NCI-H146 (cell line): ENCODE data around the gene BPIFB6.
"Not testable (repeated sequence)": the region's sequence is repeated elsewhere in the genome, so short reads cannot be mapped to it uniquely, and the experiment has no call there.

Source experiments
- DNase-seq: peaks from one replicate; lab custom pipeline; 2025; lab: John Stamatoyannopoulos, UW

BPIFB6 gene

DNA sequence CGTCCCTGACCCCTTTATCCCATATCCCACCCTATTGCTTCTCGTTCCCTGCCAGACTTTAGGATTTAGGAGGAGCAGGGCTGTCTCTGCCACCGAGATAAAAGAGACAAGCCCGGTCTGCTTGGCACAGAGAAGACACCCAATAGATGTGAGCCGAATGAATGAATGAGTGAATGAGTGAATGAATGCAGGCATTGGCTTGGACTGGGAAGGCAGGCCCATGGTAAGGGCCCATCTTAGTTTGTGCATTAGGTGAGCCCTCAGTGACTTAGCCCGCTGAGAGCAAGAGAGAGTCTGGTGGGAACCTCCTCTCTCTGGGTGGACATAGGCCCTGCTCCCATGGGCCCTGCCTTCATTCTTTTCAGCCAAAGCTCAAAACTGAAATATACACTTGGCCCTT lies 879 bp upstream of the BPIFB6 start:
- DNase-seq, result no peak

DNA sequence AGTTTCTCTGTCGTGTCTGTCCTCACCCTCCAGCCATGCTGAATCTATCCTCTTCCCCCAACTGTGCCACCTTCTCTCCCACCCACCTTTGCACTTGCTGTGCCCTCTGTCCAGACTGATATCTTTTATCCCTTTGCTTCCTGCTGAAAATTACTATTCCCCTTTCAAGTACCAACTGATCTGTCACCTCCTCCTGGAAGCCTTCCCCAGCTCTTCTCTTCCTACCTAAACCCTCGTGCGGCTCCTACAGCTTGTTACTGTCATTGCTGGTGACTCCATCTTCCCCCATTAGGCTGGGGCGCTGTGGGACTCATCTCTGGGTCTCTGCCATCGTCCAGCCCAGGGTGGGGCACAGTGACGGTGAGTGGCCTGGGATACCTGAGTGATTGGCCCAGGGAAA lies 1.1 kb downstream of the BPIFB6 start:
- no peak for DNase-seq

GRCh38 chr20:33033381-33033780 lies 1.9 kb downstream of the BPIFB6 start:
- no peak for DNase-seq

DNA sequence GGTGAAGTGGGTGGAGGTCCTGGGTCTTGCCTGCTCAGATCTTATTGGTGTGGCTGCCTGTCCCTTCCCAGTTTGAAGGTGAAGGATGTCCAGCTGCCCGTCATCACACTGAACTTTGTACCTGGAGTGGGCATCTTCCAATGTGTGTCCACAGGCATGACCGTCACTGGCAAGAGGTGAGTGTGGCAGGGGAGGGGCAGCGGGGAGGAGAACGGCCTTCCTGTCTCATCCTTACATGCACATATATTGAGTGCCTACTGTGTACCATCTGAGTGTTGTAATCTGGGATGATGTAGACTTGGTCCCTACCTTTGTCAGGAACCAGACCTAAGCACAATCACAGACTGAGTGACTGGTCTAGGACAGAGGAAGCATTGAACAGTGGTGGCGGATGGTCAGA lies 2.7 kb downstream of the BPIFB6 start:
- DNase-seq, result no peak

GRCh38 chr20:33034901-33035492 lies 3.5 kb downstream of the BPIFB6 start:
- no peak for DNase-seq

DNA sequence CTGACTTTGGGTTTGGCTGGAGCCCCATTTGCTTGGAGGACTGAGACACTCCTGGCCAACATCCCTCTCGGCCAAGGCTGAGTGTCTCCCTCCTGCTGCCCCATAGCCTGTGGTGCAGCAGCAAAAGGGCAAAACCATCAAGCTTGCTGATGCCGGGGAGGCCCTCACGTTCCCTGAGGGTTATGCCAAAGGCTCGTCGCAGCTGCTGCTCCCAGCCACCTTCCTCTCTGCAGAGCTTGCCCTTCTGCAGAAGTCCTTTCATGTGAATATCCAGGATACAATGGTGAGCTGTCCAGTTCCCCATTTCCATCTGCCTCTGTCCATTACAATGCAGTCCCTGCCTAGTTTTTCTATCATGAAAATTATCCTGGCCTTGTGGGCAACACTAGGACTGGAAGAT lies 6.0 kb downstream of the BPIFB6 start:
- no peak for DNase-seq

- DNase-seq, result no peak
Measured at GRCh38 chr20:33038243-33038642, 6.8 kb downstream of the BPIFB6 start.

- no peak for DNase-seq
Measured at GRCh38 chr20:33042430-33042829, 11.0 kb downstream of the BPIFB6 start.

GRCh38 chr20:33042983-33043730 lies 11.7 kb downstream of the BPIFB6 start:
- DNase-seq, result no peak

GRCh38 chr20:33043731-33044181 lies 12.3 kb downstream of the BPIFB6 start:
- DNase-seq, result no peak

- not testable (repeated sequence) for DNase-seq
Measured at GRCh38 chr20:33045129-33045721, 13.8 kb downstream of the BPIFB6 start.

- no peak for DNase-seq
Measured at GRCh38 chr20:33046412-33046811, 15.0 kb downstream of the BPIFB6 start.

- no peak for DNase-seq
Measured at GRCh38 chr20:33051333-33051732, 19.9 kb downstream of the BPIFB6 start.

DNA sequence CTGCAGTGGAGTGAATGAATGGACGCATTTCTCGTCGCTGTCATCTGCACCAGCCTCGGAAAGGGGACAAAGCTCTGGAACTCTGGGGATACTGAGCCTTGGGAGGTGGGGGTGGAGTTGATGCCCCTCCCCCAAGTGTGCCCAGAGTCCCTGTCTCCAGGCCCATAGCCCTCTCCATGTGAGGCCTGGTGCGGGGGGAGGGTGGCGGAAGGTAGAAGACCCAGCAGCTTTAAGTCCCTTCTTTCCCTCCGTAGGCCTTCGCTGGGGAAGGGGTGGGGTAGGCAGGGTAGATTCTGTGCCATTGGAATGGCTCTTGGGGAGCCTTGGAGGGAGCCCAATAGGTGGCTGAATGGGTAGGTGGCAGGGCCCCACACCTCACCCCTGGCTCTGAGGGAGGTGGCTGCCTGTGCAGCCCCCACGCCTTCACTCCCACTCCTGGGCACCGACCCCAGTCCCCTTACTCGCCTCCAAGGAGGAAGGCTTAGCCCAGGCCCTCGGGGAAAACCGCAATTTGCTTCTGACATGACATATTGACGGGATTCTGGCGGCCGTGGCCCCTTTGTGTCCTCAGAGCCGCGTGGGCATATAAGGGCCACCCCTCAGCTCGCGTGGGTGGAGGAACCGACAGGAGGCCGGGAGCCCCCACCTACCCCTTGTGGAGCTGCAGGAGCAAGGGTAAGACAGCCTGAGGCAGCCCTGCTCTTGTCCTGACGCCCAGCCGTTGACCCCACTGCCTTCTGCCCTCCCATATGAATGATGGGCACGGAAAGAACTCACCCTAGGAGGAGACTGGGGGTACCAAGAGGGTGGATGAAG lies 22.1 kb downstream of the BPIFB6 start, which contains the start of gene BPIFB3:
Gene BPIFB3, plus strand, starts transcription at position 613 of the 816 bp plus-strand sequence. CDS start 1,533 bp downstream, outside the sequence.
- DNase-seq, result no peak

DNA sequence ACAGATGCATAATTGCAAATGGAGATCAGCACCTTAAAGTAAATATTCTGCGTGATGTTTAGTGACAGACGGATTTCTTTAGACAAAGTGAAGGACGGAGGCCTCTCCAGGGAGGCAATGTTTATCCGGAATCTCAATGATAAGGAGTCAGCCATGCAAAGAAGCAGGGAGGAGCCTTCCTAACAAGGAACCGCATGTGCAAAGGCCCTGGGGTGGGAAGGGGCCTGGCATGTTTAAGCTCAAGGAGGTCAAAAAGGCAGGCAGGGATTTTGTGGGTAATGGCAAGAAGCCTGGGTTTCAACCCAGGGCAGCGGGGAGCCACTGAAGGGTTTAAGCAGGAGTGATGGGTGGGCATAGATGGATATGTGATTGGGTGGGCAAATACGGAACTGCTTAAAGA lies 22.9 kb downstream of the BPIFB6 start:
- no peak for DNase-seq

DNA sequence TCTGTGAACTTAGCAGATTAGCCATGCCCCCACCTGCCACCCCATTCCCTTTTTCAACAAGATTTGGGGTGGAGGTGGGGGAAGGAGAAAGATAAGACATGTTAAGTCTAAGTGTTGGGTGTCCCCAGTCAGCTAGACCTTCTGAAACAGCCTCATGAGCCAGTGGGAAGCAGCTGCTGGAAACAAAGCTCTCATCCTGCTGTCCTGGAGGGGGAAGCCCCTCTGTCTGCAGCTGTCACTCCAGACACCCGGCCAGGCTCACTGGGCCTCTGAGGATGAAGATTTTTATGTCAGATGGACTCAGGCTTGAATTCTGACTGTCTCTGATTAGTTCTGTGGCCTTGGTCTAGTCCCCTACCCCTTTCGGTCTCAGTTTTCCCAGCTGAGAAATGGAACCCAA lies 23.3 kb downstream of the BPIFB6 start:
- no peak for DNase-seq

GRCh38 chr20:33059136-33059535 lies 27.7 kb downstream of the BPIFB6 start:
- DNase-seq, result no peak

DNA sequence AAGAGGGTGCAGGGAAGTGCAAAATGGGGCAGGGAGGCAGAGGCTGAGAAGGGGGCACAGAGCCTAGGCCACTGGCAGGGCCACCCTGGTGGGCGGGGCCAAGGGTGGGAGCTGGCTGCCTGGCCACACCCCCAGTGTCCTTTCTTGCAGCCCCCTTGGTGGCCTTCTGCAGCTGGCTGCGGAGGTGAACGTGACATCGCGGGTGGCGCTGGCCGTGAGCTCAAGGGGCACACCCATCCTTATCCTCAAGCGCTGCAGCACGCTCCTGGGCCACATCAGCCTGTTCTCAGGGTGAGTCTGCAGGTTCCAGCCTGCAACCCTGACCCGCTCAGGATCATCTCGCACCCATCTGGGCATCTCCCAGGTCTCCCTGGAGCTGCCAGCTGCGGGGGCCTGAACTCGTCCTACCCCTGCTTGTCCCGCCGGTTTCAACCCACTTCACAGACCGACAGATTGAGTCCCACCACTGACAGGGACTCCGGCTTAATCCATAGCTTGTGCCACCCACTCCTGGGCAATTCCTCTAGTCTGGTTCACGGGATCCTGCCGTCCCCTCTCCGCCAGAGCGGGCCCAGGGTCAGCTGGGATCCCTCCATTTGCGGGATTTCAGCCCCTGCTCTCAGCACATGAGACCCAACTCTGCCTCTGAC lies 28.4 kb downstream of the BPIFB6 start:
- no peak for DNase-seq

GRCh38 chr20:33061658-33062028 lies 30.2 kb downstream of the BPIFB6 start:
- no peak for DNase-seq

- no peak for DNase-seq
Measured at GRCh38 chr20:33062105-33062824, 30.8 kb downstream of the BPIFB6 start.

GRCh38 chr20:33062825-33063149 lies 31.3 kb downstream of the BPIFB6 start:
- no peak for DNase-seq
